ENCODE measurements around the gene ETFB.
A peak's percentile ranks its signal among the peaks of the same experiment; 100 is the strongest.
"Not testable (repeated sequence)": the region's sequence is repeated elsewhere in the genome, so short reads cannot be mapped to it uniquely, and the experiment has no call there.

The ETFB gene

DNA sequence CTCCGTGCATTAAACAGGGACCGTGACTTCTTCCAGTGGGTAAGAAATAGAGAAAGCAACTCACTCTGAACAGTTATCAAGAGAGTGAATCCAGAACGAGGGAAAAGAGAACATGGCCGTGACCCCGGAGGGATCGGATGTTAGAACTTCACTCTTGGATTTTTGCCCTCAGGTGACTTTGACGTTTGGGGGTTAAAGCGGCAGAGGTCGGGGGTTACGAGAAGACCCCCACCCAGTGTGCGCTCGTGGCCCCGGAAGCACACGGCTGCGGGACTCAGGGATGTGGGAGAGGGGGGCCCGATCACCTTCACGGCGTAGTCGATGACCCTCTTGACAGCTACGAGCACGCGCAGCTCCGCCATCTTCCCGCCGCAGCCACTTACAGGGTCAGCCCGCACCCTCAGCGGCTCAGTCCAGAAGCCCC is at the start of gene ETFB:
Gene ETFB (minus strand): TSS at position 424 of the 424 bp plus-strand sequence. CDS start 62 bp downstream, at position 362.
- no peak for DNase-seq

- no peak for DNase-seq
Measured at GRCh38 chr19:51415187-51415586, 49.0 kb upstream of the ETFB start.

GRCh38 chr19:51410950-51411748 is 45.0 kb upstream of the ETFB start:
- no peak for DNase-seq

GRCh38 chr19:51407511-51408131 is 41.4 kb upstream of the ETFB start:
- no peak for DNase-seq

GRCh38 chr19:51402117-51402516 is 35.9 kb upstream of the ETFB start:
- no peak for DNase-seq

DNA sequence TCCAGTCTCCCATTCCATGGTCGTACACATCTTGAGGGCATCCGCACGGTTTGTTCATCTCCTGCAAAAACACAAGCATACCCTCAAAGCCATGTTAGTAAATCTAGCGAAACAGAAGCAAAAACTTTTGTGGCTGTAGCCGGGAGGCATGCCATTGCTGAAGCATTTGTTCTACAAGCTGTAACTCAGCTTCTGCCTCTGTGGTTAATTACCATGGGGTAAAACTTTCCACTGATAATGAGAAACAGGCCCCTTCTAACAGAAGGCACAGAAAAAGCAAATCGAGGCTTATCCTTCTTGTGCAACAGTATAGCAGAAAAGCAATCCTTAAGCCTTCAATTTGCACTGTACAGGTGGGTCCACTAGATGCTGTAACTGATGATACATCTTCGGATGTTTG is 33.7 kb upstream of the ETFB start:
- DNase-seq, result not testable (repeated sequence)

GRCh38 chr19:51399231-51399630 is 33.0 kb upstream of the ETFB start:
- DNase-seq, result no peak

DNA sequence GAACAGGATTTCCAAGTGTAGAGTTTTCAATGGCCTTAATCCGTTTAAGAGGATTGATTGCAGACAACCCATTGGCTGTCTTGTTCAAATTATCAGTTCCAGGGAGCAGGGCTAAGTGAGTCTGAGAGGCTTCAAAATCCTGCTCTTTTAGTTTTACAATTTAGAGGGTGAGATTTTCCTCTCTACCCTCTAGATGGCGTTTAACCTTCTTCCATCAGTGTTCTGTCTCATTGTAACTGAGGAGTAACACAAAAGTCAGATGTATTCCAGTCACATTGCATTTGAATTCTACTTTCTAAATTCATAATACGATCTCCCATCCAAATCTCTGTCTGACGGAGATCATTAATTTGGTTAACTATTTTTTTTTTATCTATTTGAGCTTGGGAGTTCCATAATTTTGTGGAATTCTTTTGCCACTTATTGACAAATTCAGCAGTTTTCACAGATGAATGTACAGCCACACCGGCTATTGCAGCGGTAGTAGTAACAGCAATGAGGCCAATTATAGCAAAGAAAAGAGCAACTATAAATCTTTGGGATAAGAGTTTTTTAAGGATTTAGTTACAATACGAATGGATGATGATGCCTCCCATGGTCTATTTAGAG is 32.0 kb upstream of the ETFB start:
- no peak for DNase-seq

DNA sequence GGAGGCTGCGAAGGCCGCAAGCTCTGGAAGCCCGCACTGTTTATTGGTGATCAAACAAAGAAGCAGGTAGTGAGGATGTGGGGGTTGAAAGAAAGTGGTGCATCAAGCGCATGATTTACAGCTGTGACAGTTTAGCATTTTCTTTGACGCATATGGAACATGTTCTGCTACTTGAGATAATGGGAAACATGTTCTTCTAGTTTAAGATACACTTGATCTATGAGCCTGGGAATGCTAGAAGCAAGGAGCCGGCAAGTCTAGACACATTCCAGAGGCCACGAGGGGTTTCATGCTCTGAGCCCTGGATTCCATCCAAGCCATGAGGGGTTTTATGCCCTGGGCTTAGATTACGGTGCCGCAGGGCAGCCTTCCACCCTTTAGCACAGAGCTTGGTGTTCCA is 31.3 kb upstream of the ETFB start:
- DNase-seq, result not testable (repeated sequence)

- DNase-seq, result no peak
Measured at GRCh38 chr19:51396175-51396574, 30.0 kb upstream of the ETFB start.

- peak; percentile 65 to 77 (median 70) for DNase-seq
Measured at GRCh38 chr19:51394050-51394836, 28.1 kb upstream of the ETFB start.

DNA sequence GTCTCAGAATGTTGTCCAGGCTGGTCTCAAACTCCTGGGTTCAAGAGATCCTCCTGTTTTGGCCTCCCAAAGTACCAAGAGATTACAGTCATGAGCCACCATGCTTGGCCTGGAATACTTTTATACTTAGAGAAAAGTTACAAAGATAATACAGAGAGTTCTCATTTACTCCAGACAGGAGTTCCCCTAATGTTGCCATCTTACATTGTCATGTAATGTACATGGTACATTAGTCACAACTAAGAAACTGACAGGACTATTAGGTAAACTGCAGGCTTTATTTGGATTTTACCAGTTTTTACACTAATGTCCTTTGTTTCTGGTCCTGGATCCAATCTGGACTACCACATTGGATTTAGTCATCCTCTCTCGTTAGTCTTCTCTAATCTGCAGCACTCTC is 26.5 kb upstream of the ETFB start:
- no peak for DNase-seq

DNA sequence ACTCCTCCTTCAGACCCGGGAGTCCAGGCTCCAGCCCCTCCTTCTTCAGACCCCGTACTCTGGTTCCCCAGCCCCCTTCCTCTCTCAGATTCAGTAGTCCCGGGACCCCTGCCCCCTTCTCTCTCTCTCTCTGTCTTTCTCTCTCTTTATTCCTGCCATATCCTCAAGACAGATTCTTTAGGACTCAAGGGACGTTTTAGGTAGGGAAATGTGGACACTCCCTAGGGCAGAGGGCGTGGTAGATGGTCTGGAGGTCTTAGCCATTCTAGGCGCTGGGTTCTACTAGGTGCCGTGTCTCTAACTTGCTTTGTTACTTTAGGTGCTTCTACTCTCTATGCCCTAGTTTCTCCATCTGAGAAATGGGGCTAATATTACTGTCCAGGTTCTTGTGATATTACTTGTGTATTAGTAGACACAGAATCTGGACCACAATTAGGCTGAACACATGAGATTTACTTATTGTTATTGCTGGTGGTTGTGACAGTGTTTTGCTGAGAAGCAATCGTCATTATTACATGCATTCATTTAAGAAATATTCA is 25.0 kb upstream of the ETFB start:
- DNase-seq, result no peak

DNA sequence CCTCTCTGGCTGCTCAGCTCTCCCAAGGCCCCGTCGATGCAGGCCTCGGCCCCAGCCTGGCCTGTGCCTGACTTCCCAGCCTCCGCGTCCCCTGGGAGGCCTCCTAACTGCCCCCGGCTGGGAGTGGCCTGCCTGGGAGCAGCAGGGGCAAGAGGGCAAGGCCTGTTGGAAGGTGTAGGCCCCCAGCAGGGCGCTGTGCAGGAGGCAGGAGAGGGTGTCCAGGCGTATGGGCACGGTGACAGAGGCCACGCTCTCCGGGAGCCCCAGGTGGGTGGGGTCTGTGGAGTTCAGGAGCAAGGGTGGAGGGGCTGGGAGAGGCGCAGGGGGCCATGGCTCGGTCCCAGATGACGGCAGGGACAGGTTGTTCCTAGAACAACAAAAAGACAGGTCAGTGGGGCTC is 23.0 kb upstream of the ETFB start:
- DNase-seq, result no peak

DNA sequence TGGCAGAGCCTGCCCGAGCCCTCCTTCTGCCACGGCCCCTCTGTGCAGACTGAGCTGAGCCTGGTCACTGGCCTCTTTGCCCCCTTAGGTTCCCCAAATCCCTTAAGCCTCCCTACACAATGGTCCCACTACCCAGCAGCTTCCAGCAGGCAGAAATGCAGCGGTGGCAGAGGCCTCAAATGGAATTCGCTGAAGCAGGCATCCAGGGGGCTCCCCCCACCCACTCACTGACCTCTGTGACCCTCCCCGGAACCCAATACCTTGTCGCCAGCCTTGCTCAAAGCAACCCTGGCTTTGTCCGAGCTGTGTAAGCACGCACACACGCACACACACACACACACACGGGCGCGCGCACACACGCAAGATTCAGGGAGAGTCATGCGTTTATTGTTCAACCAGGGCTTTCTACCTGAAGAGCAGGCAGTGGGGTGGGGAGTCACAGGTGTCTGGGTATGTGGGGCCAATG is 21.8 kb upstream of the ETFB start, which contains the start of gene LIM2:
Gene LIM2 (minus strand): TSS at position 51 of the 466 bp plus-strand sequence. CDS start 531 bp downstream, outside the sequence.
- DNase-seq, result no peak

- DNase-seq, result no peak
Measured at GRCh38 chr19:51386882-51387520, 20.8 kb upstream of the ETFB start.

- DNase-seq, result no peak
Measured at GRCh38 chr19:51382004-51382403, 15.8 kb upstream of the ETFB start.

DNA sequence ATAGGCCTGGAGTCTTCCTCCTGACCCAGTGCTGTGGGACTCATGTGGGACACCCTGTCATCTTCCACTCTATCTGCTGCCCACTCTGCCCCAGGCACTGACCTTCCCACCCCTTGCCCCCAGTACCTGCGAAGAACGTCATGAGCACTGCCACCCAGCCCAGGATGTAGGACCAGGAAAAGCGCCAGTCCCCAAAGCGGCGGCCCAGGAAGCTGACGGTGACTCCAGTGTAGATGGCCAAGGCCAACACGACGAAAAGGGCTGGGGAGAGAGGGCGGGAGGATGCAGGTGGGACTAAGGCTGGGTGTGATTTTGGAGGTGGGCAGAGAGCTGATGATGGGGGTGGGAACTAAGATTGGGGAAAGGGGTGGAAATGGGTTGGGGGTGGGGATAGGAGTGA is 14.2 kb upstream of the ETFB start:
- DNase-seq, result no peak

- DNase-seq, result no peak
Measured at GRCh38 chr19:51377422-51377821, 11.2 kb upstream of the ETFB start.

GRCh38 chr19:51375504-51376221 is 9.5 kb upstream of the ETFB start:
- no peak for DNase-seq
